NB4 (cell line): ENCODE data around the gene ATOX1.

Experiments used
- CTCF ChIP-seq: IDR thresholded peaks from one replicate; pipeline ENCODE4 v1.5.1; 2012; ENCODE audit warnings: low read depth, low read length
- MAX ChIP-seq: IDR thresholded peaks from 2 replicates; pipeline ENCODE4 v1.6.1; 2011; ENCODE audit warnings: low read depth, low read length
- MYC ChIP-seq: IDR thresholded peaks from 2 replicates; pipeline ENCODE4 v1.6.1; 2011; ENCODE audit warnings: low read depth, low read length
- POLR2A ChIP-seq: IDR thresholded peaks from 2 replicates; pipeline ENCODE4 v1.6.1; 2011; ENCODE audit warnings: mild to moderate bottlenecking; ENCODE audit not compliant: insufficient read length; ENCODE audit errors: extremely low read depth

- TF ChIP-seq CTCF (no peak), POLR2A (no peak), MAX (no peak), MYC (no peak)
Observed at GRCh38 chr5:151722546-151722945, 35.9 kb downstream of the ATOX1 start.
